T-helper 2 cell treated with Interferon-gamma antibody and Interleukin-4, amounts not matched to agents 100 ng/mL and 5 ng/mL, for 36 hours (primary cell): ENCODE data around the gene PDGFC. TPM values are rescaled to one million over a fixed set of nuclear protein-coding genes. Genes with fewer than 3 reads are reported as not detected.

Experiments
- intact Hi-C: fragments of 100-400 bp; cut with micrococcal nuclease; formaldehyde crosslinking; loops from one replicate; pipeline ENCODE4 v1.15.1; 2023
- total RNA-seq: library from RNA; stranded (reverse); gene quantifications from 2 replicates; pipeline ENCODE4 v1.2.3, GENCODE V29; 2022

Gene PDGFC, protein sequence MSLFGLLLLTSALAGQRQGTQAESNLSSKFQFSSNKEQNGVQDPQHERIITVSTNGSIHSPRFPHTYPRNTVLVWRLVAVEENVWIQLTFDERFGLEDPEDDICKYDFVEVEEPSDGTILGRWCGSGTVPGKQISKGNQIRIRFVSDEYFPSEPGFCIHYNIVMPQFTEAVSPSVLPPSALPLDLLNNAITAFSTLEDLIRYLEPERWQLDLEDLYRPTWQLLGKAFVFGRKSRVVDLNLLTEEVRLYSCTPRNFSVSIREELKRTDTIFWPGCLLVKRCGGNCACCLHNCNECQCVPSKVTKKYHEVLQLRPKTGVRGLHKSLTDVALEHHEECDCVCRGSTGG
- total RNA-seq: not detected in 2 replicates

DNA sequence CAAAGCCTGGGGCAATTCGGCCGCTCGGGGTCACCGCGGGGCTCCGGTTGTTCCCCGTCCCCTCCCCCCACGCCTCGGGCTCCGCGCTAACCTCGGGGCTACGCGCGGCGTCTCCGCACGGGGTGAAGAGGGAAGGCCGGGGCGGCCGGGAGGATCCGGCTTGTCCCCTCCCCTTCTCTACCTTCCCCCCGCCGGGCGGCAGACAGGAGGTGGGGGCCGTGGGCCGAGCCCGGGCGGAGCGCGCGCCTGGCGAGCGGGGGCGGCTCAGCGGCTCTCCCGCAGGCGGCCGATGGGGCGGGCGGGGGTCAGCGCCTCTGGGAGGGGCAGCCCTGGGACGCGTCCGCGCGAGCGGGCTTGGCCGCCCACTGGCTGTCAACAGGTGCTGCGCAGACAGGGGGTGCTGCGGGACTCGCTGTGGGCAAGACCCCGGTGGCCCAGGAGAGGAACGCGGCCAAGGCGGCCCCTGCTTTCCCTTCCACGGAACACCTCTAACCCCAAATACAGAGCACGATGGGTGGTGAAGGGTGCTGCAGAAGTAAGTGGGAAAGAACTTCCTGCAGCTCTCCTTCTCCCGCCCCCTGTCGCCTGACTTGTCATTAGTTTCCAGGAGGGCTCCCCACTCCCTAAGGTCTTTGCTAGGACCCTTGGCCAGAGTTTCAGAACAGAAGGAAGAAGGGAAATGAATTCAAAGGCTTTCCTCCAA, at the start of gene PDGFC:
TSS of gene PDGFC (minus strand) at position 124 of the 703 bp plus-strand sequence. CDS start 896 bp downstream, outside the sequence.
- intact Hi-C loops: no loop called here

DNA sequence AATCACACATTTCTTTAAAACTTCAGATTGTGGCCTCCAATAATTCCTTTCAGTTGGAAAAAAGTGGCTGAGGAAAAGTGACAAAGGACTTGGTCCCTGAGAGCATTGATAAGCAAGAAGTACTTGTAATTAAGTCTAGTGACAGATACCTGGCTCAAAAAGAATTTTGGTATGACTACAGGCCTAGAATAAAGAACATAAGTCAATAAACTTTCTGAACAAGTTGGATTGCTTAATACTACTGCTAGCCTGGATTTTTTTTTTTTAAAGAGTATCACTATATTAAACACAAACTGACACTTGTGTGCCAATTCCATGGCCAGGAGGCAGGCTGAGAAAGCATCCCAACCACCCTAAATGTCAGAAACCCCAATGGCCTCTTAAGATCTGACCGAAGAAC, 49.3 kb upstream of the PDGFC start:
- intact Hi-C loops: no loop called here

DNA sequence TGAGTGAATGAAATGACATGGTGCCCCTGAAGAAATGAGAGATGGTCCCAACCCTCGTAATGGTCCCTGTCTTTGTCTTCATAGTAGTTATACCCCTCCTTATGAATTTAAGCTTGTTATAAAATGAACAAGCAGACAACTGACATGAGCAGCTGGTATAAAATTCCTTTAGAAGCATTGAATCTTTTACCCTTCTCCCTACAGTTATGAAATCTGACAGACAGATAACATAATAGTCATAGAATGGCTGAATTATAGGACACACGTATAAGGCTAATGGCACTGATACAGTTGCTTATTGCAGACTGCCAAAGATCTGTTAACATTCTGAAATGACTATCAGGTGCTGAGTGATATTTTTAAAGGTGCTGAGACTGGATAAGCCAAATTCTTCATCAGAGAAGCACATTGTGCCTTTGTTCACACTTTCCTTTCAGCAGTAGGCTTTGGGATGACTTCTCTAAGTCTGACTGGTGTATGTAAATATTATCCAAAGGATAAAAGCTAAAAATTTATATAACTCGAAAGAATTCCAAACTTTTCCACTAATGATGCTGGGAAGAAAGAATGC, 47.4 kb upstream of the PDGFC start:
- intact Hi-C loops: no loop called here

DNA sequence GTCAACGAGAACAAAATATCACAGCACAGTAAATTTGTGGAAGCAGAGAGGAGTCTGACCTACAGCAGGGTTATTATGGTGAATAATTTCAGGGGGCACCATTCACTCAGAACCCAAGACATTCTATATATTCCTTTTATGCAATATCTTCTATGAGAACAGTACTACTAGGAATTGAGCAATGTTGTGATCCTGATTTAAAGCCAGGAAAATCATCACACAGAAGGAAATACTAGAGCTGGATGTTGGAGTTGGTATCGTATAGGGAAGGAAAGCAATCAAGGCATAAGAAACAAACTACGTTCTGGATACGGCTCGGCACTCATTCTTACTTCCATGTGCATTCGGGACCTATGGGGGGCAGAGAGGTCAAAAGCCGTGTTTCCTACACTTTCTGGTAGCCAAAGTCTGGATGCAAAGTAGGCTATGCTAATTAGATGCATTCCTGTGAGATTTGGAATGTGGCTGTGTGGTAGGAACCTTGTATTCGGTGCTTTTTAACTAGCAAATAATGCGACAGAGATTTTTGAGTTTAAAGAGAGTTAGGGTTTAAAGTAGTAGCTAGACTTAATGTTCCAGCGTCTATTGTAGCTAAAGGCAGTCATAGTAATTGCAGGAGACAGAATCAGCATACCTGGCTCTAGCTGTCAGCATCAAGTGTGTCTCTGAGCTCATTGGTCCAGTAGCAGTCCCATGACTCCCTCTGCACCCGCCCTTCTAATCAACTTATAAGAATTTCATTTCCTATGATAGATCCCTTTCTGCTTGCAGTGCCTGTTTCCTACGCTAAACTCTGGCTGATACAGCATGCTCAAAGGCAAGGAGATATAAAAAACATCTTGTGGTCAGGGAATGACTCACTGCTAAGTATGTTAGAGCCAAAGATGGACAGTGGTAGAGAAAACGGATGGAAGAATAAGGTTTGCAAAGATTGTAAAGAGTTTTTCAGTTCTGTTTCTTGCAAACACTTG, 43.3 kb upstream of the PDGFC start:
- intact Hi-C loops: no loop called here

DNA sequence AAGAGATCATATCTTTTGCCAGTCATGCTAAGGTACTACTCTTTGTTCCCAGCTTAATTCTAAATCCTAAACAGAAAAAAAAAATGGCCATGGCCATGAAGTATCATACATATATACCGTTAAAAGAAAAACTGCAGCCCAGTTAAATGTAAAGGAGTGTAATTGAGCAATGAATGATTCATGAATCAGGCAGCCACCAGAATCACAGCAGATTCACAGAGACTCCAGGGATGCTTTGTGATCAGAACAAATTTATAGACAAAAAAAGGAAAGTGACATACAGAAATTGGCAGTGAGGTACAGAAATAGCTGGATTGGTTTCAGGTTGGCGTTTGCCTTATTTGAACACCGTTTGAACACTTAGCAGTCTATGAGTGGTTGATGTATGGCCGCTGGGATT, 42.1 kb upstream of the PDGFC start:
- intact Hi-C loops: no loop called here

DNA sequence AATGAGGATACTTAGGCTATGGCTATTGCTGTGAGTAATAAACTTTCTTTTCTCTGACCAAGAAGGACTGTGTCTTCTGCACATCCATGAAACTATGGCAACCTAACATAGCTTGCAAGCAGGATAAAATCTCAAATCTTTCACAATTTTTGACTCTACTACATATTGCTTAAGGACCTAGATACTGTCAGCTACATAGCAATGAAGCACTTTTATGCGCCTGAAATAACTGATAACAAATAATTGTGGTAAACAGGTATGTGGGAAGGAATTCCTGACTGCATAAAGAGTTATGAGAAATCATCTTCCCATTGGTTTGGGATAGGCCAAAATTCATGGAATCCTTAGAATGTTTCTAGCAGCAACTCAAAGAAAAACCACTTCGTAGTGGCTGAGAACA, 41.2 kb upstream of the PDGFC start:
- intact Hi-C loops: no loop called here

DNA sequence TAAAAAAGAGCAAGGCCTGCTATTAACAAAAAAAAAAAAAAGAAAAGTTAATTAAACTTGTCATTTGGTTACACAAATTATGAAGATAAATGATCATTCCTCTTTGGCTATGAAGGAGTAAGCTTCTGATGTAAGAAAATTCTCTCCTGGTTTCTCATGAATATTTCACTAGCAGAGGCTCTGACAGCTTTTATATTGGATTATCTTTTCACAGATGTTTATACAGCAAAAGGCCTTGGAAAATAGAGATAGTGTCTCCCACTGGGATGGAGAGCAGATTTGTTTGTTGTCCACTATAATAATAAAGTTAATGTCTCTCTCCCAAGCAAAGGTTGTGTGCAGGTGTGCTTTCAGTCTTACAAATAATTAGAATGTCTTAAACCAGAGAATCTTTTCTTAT, 40.7 kb upstream of the PDGFC start:
- intact Hi-C loops: no loop called here

DNA sequence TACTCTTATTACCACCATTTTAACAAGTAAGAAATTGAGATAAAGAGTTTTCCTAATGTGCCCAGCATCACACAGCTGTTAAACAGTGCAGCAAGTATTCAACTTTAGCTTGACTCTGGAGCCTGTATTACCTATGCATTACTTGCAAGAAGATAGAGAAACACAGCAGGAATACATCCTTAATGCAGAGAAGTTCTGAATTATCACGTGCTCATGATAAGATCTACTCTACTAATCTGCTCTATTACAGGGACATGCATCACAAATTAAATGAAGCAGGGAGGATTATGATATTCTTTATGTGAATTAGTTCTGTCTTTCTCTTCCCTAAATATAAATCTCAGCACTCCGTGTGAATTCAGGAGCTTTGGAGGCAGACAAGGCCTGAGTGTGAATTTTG, 39.0 kb upstream of the PDGFC start:
- intact Hi-C loops: no loop called here

DNA sequence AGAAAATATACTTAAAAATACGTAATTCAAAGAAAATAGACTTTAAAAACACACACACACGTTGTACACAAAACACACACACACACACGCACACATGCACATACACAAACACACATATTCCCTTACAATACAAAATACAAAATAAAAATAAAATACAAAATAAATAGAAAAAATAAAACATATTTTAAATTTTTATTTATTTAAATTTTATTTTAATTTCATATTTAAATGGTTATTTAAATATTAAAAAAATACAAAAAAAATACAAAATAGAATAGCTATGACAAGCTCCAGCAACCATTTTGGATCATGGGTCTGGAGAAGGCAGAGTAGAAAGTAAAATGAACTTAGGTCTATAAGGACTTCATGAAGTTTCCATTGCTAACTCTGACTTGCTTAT, 34.2 kb upstream of the PDGFC start:
- intact Hi-C loops: no loop called here

DNA sequence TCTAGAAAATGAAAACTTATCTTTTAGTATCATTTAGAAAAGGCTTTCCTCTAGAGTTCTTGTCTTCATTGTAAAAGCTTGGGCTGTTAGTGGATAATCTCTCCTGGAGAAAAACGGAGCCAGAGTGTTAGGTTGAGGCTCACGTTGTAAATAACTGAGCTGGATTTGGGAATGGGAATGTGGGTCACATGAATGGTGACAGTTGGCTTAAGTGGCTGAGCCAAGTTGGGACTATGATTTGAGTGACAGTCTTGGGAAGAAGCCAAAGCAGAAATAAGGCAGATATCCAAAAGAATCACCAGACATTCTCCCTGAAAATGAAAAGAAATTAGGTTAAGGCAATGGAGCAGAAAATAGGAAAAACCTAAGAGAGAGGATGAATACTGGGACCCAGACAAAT, 33.6 kb upstream of the PDGFC start:
- intact Hi-C loops: no loop called here

DNA sequence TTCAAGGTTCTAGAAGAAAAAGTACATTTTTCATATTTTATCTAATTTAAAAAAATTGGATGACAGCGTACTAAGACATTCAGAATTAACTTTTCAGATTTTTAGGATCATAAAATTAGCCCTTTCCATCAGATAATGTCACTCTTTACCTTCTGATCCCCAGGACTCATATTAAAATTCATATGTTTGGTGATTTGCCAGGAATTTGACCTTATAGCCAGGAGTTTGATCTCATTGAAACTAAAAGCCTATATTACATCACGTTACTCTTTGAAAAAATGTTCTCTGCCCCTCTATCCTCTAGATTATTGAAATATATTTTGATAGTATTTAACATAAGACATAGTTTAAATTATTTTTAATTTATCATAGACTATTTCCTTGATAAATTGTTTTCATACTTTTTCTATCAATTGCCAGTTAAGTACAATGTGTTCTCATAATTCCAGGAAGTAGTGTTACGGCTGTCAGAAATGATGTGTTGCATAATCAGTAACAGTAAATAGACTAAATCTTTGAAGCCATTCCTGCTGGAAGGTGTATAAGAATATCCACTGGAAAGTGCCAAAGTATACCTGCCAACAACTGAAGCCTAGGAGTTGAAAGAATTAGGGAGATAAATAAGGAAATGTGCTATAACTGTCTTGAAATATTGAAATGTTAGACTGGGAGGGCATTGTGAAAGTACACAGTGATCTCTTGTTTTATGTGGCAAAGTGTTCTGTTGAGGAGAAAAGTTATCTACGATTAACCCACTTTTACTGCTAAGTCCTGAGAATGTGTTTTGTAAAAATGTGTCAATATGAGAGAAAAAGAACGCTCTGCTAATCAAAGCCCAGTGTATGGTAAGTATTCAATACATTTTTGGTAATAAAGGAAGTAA, 32.9 kb upstream of the PDGFC start:
- intact Hi-C loops: no loop called here

DNA sequence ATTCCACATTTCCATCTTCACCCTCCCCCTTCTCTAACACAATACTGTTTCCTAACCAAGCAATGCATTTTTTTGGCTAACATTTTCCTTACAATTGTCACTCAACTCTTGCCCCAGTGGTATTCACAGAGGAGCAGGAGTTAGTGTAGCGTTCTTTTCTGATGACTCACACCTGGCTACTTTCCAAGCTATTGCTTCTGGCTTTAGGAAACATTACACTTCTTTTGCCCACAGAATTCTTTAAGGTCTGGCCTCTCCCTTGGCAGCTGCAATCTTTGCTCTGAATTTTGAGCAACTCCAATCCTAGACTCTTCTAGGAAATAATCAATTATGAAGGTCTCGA, 27.5 kb upstream of the PDGFC start:
- intact Hi-C loops: no loop called here

DNA sequence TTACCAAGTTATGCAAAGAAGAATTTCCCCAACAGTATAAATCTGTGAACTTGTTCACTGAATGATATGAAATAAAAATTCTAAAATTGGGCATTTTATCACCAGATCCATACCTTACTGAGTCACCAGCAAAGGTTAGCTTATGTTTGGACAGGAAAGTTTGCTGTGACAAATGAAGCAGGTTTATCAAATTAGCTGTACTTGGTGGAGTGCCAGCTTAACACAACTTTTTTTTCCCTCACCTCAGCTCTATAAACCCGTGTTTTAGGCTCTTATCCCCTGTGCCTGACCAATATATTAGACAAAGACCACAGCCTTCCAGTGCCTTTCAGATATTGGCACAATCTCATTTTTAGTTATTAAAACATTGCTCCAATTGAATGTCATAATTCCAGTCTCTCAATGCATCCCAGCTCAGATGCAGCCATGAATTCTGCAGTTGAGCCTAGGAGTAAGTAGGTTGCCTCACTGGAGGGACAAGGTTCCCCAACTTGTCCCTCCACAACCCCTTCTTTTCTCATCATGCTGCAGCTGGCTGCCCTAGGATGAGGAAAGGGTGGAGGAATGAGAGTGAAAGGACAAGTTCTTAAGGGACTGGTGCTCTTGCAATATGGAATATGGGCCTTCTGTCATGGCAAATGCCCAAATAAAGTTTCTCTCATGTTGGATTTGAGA, 27.0 kb upstream of the PDGFC start:
- intact Hi-C loops: no loop called here

DNA sequence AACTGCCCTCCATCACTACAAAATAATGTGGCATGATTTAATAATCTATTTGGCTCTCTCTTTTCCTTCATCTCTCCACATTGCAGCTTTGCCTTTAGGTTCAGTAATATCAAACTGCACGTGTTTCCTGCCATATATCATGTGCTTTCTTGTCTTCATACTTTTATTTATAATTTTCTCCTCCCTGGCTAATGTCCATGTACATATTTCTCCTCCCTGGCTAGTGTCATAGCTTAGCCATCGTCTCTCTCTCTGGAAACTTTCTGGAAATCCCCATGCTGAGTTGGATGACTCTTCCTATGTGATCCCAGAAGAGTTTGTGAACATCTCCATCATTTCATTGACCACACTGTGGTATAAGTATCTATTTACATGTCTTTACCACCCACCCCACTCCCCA, 21.3 kb upstream of the PDGFC start:
- intact Hi-C loops: loop anchor here (1.0 kb wide), 1 partner anchor 9 kb away; no protein-coding TSS in a partner anchor

DNA sequence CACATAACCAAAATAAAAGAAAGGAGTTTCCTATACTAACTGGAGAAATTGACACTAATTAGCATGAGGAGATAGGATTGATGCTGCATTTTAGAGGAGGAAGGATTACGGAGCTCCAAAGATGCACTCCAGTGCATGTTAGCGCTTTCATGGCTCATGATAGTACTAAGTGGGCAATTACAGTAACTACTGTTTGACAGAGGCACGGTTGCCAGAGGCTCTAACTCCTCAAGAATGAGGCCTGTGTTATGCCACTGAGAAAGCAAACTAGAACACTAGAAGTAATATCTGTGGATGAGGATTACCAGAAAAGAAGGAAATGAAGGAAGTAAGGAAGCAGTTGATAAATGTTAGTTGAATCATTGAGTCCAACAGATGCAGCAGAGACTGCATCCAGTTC, 19.6 kb upstream of the PDGFC start:
- intact Hi-C loops: no loop called here

DNA sequence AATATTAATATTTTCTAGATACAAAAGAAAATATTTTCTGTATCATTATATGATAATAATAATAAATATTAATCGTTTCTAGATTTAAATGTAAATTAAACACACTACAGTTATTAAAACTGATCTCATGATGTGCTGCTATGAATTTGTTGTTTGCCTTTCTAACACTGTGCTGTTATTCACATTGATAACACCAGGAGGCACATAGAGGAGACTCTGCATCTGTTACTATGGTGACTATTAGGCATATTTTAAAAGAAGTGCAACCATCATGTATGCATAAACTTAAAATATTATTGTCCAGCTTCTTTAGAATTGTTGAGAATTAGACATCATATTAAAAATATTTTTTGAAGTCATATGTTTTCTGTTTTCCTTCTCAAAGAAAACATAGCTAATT, 11.8 kb upstream of the PDGFC start:
- intact Hi-C loops: no loop called here

DNA sequence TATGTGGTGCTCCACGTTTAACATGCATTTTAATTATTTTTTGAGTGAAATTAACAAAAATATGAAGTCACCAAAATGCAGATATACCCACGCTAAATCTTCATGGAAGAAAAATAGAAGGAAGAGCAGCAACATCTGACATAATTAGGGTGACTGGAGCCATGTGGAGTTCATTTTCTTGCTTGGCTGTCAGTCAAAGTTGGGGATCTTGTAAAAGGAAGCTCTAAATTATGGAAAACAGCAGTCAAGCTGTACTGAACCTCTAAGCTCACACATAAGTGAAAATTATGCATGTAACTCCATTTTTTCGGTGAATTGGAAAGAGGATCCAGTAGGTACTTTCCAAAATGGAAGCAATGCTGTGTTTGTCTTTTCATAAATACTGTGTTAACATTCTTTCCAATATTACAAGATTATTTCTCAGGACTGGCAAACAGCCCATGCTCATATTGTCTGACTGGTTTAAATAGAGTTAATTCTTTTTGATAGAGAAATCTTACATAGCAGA, 9.7 kb upstream of the PDGFC start:
- intact Hi-C loops: no loop called here

DNA sequence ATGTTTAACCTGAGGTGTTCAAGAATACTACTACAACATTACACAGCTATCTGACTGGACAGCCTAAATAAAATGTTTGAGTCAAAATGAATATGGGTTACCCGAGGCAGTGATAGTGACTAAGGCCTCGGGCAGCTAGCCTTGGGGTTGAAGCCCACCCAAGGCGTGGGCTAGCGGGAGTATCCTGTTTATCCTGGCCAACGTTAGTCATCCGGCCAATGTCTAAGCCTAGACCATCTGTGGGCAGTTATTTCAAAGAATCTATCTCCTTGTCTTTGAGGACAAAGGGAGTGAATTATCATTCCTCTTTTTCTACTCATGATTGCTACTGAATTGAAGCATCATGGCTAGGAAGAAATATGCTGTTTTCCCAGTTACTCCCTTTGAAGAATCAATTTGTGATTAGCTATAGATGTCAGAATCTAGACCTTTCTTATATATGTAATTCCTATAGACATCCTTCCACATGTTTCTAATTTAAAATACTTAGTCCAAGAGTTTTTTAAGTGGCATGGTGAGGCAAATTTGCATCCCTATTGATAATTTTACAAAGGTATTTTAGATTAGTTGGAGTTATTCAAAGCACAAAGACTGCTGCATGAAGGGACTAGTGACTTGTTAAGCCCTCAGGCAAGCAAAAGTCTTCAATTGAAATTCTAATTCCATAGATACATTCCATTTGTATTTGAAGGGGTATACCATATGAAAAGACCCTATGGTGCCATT, 6.0 kb upstream of the PDGFC start:
- intact Hi-C loops: no loop called here

DNA sequence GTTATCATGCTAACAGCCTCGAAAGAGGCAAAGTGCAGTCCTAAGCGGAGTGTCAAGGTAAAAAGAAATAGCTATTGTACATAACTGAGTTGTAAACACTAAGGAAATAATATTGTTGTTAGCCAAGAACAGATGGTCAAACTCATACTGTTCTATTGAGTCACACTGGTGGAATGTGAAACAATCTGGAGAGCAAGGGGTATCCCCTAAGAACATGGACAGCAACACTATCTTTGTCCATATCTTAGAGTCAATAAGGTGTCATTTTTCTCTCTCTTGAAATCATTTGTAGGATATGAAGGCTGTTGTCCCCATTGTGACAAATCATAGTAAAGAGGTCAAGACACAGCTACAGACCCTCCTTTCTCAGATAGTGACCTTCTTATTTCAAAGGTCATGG, 4.5 kb upstream of the PDGFC start:
- intact Hi-C loops: no loop called here
